ENCODE results near the gene SLC26A6. TPM values are rescaled to one million over a fixed set of nuclear protein-coding genes. Genes with fewer than 3 reads are reported as not detected.

The SLC26A6 gene
- polyA plus RNA-seq, 4 donors, result 14.3 to 74.0 (median 30.4) TPM

DNA sequence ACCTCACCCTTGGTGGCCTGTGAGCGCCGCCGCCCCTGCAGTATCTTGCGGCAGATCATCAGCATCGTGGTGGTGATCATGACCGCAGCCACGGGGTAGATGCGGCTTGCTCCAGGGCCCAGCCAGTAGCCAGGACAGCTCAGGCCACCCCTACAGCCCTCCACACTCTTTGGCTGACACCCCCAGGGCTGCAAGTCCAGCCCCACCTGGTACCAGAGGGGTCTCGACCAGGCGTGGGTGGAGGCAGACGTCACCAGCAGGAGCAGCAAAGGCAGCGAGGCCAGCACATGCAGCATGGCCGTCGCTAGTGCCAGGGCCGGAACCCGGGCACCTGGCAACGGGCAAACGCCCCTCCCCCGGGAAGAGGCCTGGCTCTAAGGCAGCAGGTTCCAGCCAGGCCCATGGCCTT, 13.8 kb downstream of the SLC26A6 start, which contains the start of gene TMEM89:
Gene TMEM89, minus strand, starts transcription at position 309 of the 409 bp plus-strand sequence. Its CDS starts 13 bp downstream, at position 296.
- DNase-seq (no peak), FAIRE-seq (no peak)
- no peaks in the 10 kb centered on the region for H3K27me3 ChIP-seq (ENCODE audit: control insufficient read depth in 3 of 3, insufficient read depth in 3 of 3, low read length in 3 of 3)
- WGBS, 3 donors, result 91 to 95% (median 95%) methylated on average over 19 of the region's 19 CpGs
- H3K27ac ChIP-seq (ENCODE audit: low read depth in 1 of 3, low read length in 2 of 3), result no peak within 1 kb of the TSS
- H3K36me3 ChIP-seq (ENCODE audit: control insufficient read depth in 3 of 3, insufficient read depth in 2 of 3, low read depth in 1 of 3, low read length in 3 of 3), result peaks cover 0 to 40% (median 3%) of the 10 kb centered on the region in 3 donors
- H3K4me3 ChIP-seq (ENCODE audit: low read depth in 1 of 3, low read length in 3 of 3), result no peak within 1 kb of the TSS
- H3K9me3 ChIP-seq (ENCODE audit: control insufficient read depth in 2 of 2, insufficient read depth in 1 of 2, low read depth in 1 of 2, low read length in 1 of 2), result peaks cover 0 to 19% of the 10 kb centered on the region in 2 donors
- H3K4me1 ChIP-seq (ENCODE audit: control insufficient read depth in 3 of 3, insufficient read depth in 2 of 3, low read depth in 1 of 3, low read length in 2 of 3), result peaks cover 0 to 31% (median 0%) of the 10 kb centered on the region in 3 donors

DNA sequence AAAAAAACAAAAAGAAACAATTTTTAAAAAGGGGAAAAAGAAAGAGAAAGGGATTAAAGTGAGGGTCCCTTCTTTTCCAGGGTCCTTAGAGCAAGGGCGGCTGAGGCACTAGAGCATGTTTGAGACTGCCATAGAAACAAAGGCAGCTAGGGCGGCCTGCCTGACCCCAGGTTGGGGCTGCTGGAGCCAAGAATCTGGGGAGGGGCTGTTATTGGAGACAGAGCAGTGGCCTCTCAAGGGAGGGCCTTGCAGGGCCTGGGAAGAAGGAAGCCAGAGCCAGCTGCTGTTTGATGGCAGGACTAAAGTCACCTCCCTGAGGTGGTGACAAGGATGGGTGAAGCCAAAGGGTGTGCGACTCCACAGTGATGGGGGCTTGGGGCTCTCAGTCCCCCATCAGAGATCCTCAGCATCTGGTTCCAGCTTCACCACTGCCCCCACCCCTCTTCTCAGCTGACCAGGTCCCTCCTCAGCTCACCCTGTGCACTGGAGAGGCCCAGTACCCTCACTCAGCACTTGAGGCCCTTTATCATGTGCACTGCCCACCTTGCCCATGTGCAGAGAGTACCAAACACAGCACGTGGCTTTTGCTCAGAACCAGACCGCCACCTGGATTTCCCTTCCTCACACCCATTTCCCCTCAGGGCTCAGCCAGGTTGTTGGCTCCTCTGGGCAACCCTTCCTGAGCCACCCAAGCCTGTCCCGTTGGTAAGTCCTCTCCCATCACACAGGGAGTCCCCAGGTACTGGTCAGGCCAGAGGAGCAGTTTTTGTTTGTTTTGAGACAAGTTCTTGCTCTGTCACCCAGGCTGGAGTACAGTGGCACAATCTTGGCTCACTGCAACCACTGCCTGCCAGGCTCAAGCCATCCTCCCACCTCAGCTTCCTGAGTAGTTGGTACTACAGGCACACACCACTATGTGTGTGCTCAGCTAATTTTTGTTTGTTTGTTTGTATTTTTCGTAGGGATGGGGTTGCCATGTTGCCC, 15.4 kb downstream of the SLC26A6 start:
- FAIRE-seq, result no peak
- no peak overlapping the region for H3K27ac ChIP-seq (ENCODE audit: low read depth in 1 of 3, low read length in 2 of 3)
- peaks cover 0 to 25% of the 10 kb centered on the region in 2 donors for H3K9me3 ChIP-seq (ENCODE audit: control insufficient read depth in 2 of 2, insufficient read depth in 1 of 2, low read depth in 1 of 2, low read length in 1 of 2)
- H3K27me3 ChIP-seq (ENCODE audit: control insufficient read depth in 3 of 3, insufficient read depth in 3 of 3, low read length in 3 of 3), result no peaks in the 10 kb centered on the region
- 87 to 91% (median 87%) methylated on average over 7 of the region's 7 CpGs for WGBS, 3 donors
- no peak for DNase-seq
- H3K4me1 ChIP-seq (ENCODE audit: control insufficient read depth in 3 of 3, insufficient read depth in 2 of 3, low read depth in 1 of 3, low read length in 2 of 3), result peaks cover 0 to 31% (median 0%) of the 10 kb centered on the region in 3 donors
- no peak overlapping the region for H3K4me3 ChIP-seq (ENCODE audit: low read depth in 1 of 3, low read length in 3 of 3)
- H3K36me3 ChIP-seq (ENCODE audit: control insufficient read depth in 3 of 3, insufficient read depth in 2 of 3, low read depth in 1 of 3, low read length in 3 of 3), result peaks cover 0 to 24% (median 0%) of the 10 kb centered on the region in 3 donors

DNA sequence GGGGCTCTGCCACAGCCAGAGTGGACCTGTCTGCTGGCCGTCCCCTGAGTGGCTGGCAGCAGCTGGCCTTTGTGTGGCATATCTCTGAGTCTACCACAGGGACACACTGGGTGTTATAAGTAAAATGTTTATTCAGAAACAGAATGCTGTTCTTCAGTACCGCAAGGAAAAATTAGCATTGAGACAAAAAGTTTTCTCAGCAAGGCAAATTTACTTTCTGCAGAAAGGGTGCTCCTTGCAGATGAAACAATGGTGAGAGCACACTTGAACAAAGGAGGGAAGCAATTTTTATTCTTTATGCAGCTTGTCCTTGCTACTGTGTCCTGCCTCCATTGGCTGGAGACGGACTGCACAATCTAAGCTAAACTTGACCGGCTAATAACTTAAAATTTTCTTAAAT, 17.7 kb downstream of the SLC26A6 start:
- FAIRE-seq (no peak), DNase-seq (no peak)
- no peak overlapping the region for H3K27ac ChIP-seq (ENCODE audit: low read depth in 1 of 3, low read length in 2 of 3)
- H3K4me1 ChIP-seq (ENCODE audit: control insufficient read depth in 3 of 3, insufficient read depth in 2 of 3, low read depth in 1 of 3, low read length in 2 of 3), result peaks cover 0 to 22% (median 0%) of the 10 kb centered on the region in 3 donors
- no peaks in the 10 kb centered on the region for H3K27me3 ChIP-seq (ENCODE audit: control insufficient read depth in 3 of 3, insufficient read depth in 3 of 3, low read length in 3 of 3)
- H3K4me3 ChIP-seq (ENCODE audit: low read depth in 1 of 3, low read length in 3 of 3), result no peak overlapping the region
- H3K9me3 ChIP-seq (ENCODE audit: control insufficient read depth in 2 of 2, insufficient read depth in 1 of 2, low read depth in 1 of 2, low read length in 1 of 2), result peaks cover 0 to 25% of the 10 kb centered on the region in 2 donors
- 95 to 96% (median 96%) methylated on average over 4 of the region's 4 CpGs for WGBS, 3 donors
- peaks cover 0 to 18% (median 0%) of the 10 kb centered on the region in 3 donors for H3K36me3 ChIP-seq (ENCODE audit: control insufficient read depth in 3 of 3, insufficient read depth in 2 of 3, low read depth in 1 of 3, low read length in 3 of 3)

DNA sequence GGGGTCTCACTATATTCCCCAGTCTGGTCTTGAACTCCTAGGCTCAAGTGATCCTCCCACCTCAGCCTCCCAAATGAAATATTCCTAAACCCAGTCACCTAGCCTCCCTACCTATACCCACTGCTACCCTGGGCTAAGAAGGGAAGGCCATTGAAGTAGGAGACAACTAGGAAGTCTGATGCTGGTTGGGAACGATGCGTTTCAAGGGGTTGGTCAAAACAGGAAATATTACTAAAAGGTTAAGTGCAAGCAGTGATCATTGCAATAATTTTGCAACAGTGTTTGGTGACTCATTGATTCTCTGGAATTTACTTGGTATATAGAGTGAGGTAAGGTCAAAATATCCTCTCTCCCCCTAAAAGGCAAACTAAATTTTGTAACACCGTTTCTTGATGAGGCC, 21.2 kb downstream of the SLC26A6 start:
- Histone ChIP-seq H3K36me3 (ENCODE audit: control insufficient read depth in 3 of 3, insufficient read depth in 2 of 3, low read depth in 1 of 3, low read length in 3 of 3) (no peaks in the 10 kb centered on the region), H3K9me3 (ENCODE audit: control insufficient read depth in 2 of 2, insufficient read depth in 1 of 2, low read depth in 1 of 2, low read length in 1 of 2) (peaks cover 0 to 25% of the 10 kb centered on the region in 2 donors), H3K27me3 (ENCODE audit: control insufficient read depth in 3 of 3, insufficient read depth in 3 of 3, low read length in 3 of 3) (peaks cover 0 to 3% (median 0%) of the 10 kb centered on the region in 3 donors), H3K4me3 (ENCODE audit: low read depth in 1 of 3, low read length in 3 of 3) (no peak overlapping the region), H3K27ac (ENCODE audit: low read depth in 1 of 3, low read length in 2 of 3) (no peak overlapping the region), H3K4me1 (ENCODE audit: control insufficient read depth in 3 of 3, insufficient read depth in 2 of 3, low read depth in 1 of 3, low read length in 2 of 3) (peaks cover 0 to 8% (median 0%) of the 10 kb centered on the region in 3 donors)
- no peak for DNase-seq
- no peak for FAIRE-seq
- WGBS, 3 donors, result 55 to 71% (median 58%) methylated on average over 3 of the region's 3 CpGs

DNA sequence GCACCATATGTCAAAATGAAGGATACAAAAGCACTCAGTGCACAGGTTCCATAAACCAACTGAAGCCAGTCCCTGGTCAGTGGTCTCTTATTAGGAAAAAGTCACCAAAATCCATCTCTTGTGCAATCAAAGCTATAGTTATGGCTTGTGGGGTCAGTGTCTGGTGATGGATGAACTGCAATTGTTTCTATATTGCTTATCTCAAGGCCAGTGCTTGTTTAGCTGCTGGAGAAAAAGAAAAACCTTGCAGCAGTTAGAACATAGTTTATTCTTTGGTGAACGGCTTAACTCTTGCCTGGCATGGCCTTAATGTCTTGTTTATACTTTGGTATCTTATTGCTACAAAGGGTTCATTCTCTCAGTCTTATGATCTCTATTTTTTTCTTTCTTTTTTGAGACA, 23.0 kb downstream of the SLC26A6 start:
- H3K9me3 ChIP-seq (ENCODE audit: control insufficient read depth in 2 of 2, insufficient read depth in 1 of 2, low read depth in 1 of 2, low read length in 1 of 2), result peaks cover 0 to 15% of the 10 kb centered on the region in 2 donors
- no peak overlapping the region for H3K4me3 ChIP-seq (ENCODE audit: low read depth in 1 of 3, low read length in 3 of 3)
- no peak for DNase-seq
- no peak for FAIRE-seq
- H3K27ac ChIP-seq (ENCODE audit: low read depth in 1 of 3, low read length in 2 of 3), result no peak overlapping the region
- WGBS, 3 donors, result 51 to 64% (median 52%) methylated on average over 1 of the region's 1 CpG
- H3K4me1 ChIP-seq (ENCODE audit: control insufficient read depth in 3 of 3, insufficient read depth in 2 of 3, low read depth in 1 of 3, low read length in 2 of 3), result peaks cover 0 to 2% (median 0%) of the 10 kb centered on the region in 3 donors
- H3K36me3 ChIP-seq (ENCODE audit: control insufficient read depth in 3 of 3, insufficient read depth in 2 of 3, low read depth in 1 of 3, low read length in 3 of 3), result peaks cover 0 to 7% (median 0%) of the 10 kb centered on the region in 3 donors
- peaks cover 0 to 3% (median 0%) of the 10 kb centered on the region in 3 donors for H3K27me3 ChIP-seq (ENCODE audit: control insufficient read depth in 3 of 3, insufficient read depth in 3 of 3, low read length in 3 of 3)

DNA sequence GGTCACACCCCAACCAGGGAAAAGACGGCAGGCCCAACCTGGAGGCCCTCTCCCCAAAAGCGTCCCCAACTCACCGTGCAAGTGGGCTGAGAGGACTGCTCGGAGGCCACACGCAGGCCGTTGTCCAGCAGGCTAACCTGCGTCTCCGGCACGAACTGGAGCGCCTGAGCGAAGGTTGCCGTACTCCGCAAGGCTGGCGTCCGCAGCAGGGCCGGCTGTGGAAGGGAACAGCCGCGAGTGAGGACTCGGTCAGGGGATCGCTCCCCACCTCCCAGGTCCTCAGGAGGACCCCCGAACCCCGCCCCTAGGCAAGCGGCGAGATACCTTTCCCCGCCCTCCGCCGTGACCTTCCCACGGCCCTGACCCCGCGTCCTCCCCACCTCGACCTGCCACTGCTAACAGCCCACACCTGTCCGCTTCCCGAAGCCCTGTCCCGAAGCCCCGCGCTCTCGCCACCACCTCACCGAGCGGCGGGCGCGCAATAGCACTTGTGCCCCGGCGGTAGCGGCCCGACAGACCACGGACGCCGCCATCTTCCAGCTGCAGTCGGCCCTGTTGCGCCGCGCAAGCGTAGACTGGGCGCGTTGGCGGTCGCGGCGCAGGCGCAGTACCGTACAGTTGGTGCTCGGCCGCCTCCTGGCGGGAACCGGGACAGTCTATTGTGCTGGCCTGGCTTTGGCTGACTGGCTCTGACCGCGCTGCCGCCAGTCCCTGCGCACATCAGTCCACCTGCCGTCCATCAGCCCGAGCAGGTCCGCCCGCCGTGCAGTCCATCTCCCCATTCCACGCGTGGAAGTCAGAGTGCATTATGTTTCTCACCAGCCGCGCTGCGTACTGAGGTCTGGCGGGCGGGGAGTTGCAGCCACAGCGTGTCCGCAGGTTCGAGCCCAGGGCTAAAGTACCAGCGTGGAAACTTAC, 25.9 kb downstream of the SLC26A6 start, which contains the start of gene UQCRC1:
Gene UQCRC1, minus strand, starts transcription at position 559 of the 918 bp plus-strand sequence. Its CDS starts 26 bp downstream, at position 533.
- FAIRE-seq, result no peak
- H3K36me3 ChIP-seq (ENCODE audit: control insufficient read depth in 3 of 3, insufficient read depth in 2 of 3, low read depth in 1 of 3, low read length in 3 of 3), result peaks cover 8 to 30% (median 10%) of the 10 kb centered on the region in 3 donors

DNA sequence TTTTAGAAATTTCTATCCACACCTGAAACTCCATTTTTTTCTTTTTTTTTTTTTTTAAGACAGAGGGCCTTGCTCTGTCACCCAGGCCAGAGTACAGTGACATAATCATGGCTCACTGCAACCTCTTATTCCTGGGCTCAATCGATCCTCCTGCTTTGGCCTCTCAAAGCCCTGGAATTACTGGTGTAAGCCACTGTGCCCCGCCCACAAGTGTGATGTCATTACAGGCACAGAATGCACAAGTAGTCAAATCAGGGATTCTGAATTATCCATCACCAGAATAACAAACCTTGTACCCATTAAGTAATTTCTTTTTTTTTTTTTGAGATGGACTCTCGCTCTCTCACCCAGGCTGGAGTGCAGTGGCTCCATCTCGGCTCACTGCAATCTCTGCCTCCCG, 27.7 kb downstream of the SLC26A6 start:
- WGBS, 3 donors, result 92 to 96% (median 95%) methylated on average over 5 of the region's 5 CpGs
- FAIRE-seq (no peak), DNase-seq (no peak)
- H3K27me3 ChIP-seq (ENCODE audit: control insufficient read depth in 3 of 3, insufficient read depth in 3 of 3, low read length in 3 of 3), result peaks cover 0 to 3% (median 0%) of the 10 kb centered on the region in 3 donors
- no peak overlapping the region for H3K4me3 ChIP-seq (ENCODE audit: low read depth in 1 of 3, low read length in 3 of 3)
- no peaks in the 10 kb centered on the region for H3K9me3 ChIP-seq (ENCODE audit: control insufficient read depth in 2 of 2, insufficient read depth in 1 of 2, low read depth in 1 of 2, low read length in 1 of 2)
- H3K36me3 ChIP-seq (ENCODE audit: control insufficient read depth in 3 of 3, insufficient read depth in 2 of 3, low read depth in 1 of 3, low read length in 3 of 3), result peaks cover 15 to 49% (median 26%) of the 10 kb centered on the region in 3 donors
- H3K27ac ChIP-seq (ENCODE audit: low read depth in 1 of 3, low read length in 2 of 3), result no peak overlapping the region
- peaks cover 0 to 2% (median 0%) of the 10 kb centered on the region in 3 donors for H3K4me1 ChIP-seq (ENCODE audit: control insufficient read depth in 3 of 3, insufficient read depth in 2 of 3, low read depth in 1 of 3, low read length in 2 of 3)

More for the DNA sequence above, 25.9 kb downstream of the SLC26A6 start, which contains the start of gene UQCRC1:
- 2 to 4% (median 2%) methylated on average over 69 to 86 of the region's 86 CpGs for whole genome bisulfite sequencing, 3 donors
- Histone ChIP-seq H3K4me1 (ENCODE audit: control insufficient read depth in 3 of 3, insufficient read depth in 2 of 3, low read depth in 1 of 3, low read length in 2 of 3) (peaks cover 0 to 2% (median 0%) of the 10 kb centered on the region in 3 donors), H3K9me3 (ENCODE audit: control insufficient read depth in 2 of 2, insufficient read depth in 1 of 2, low read depth in 1 of 2, low read length in 1 of 2) (no peaks in the 10 kb centered on the region), H3K4me3 (ENCODE audit: low read depth in 1 of 3, low read length in 3 of 3) (peak within 1 kb of the TSS; percentile 85 to 97 (median 90)), H3K27me3 (ENCODE audit: control insufficient read depth in 3 of 3, insufficient read depth in 3 of 3, low read length in 3 of 3) (peaks cover 0 to 3% (median 0%) of the 10 kb centered on the region in 3 donors), H3K27ac (ENCODE audit: low read depth in 1 of 3, low read length in 2 of 3) (peak within 1 kb of the TSS; percentile 61 to 85 (median 81))
- DNase-seq, result peak; percentile 91 to 97

Data from small intestine (tissue), 7 donors.